NCI-H69 (cell line): Measurements from ENCODE around the gene MGP.

ENCODE experiments used
- DNase-seq: peaks from one replicate; lab custom pipeline; 2025; lab: John Stamatoyannopoulos, UW

The MGP gene

DNA sequence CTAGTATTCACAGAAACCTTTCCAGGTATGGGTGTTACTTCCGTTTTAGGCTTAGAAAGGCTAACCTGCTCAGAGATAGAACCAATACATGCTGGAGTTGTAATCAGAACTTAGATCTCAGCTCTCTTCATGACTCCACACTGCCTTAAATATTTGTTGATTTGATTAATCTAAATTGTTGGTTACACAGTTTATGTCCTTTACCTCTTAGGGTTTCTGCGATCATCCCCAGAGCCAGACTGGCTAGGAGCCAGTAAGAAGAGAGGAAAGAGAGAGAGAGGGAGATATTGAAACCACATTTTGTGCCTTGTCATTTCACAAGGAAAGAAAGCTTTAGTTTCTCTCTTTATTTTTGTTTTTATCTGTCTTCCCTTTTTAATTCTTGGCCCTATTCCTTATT is 16.8 kb upstream of the MGP start:
- DNase-seq = no peak

GRCh38 chr12:14901228-14901562 is 15.5 kb upstream of the MGP start:
- DNase-seq = no peak

- DNase-seq = no peak
Observed at GRCh38 chr12:14900521-14901227, 15.0 kb upstream of the MGP start.

GRCh38 chr12:14896521-14897169 is 11.0 kb upstream of the MGP start:
- DNase-seq = peak; percentile 4

GRCh38 chr12:14893506-14894250 is 8.0 kb upstream of the MGP start:
- no peak for DNase-seq

- peak; percentile 2 for DNase-seq
Observed at GRCh38 chr12:14892726-14893505, 7.3 kb upstream of the MGP start.

DNA sequence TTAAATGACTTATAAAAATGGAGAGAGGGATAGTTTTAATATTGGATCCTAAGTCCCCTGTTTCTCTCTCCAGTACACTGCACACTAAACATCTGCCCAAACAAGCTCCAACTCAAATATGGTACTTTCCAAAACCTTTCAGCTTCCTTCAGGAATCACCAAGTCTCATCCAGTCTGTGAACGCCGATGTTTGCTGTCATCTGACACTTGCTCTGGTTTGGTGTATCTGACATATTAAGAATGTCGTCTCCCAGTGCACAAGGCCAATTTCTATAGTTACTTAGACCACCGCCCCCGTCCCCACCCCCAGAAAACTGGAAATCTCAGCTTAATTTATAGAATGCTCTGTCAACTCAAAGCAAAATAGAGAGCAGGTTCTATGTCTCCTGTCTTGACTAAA is 5.0 kb upstream of the MGP start:
- no peak for DNase-seq

- DNase-seq = peak; percentile 40
Observed at GRCh38 chr12:14886271-14886670, 617 bp upstream of the MGP start.

DNA sequence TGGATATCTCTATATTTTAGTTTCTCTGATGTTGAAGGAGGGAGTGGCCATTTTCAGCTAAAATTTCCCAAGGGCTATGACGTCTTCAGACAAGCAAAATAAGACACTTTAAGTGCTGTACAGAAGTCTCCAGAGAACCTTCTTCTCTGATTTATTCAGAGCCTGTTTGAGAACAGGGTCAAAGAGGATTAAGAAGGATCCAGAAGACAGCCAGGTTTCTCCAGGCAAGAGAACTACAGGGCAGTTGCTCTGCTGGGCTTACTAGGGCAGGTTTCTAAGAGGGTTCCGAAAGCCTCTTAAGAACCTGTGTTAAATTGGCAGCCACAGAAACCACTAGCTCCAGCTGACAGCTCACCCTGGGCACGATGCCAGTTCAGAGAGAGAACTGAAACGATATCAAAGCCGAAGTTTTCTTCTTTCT is 1.2 kb downstream of the MGP start:
- peak; percentile 56 for DNase-seq

- DNase-seq = peak; percentile 5
Observed at GRCh38 chr12:14883686-14884085, 2.0 kb downstream of the MGP start.

DNA sequence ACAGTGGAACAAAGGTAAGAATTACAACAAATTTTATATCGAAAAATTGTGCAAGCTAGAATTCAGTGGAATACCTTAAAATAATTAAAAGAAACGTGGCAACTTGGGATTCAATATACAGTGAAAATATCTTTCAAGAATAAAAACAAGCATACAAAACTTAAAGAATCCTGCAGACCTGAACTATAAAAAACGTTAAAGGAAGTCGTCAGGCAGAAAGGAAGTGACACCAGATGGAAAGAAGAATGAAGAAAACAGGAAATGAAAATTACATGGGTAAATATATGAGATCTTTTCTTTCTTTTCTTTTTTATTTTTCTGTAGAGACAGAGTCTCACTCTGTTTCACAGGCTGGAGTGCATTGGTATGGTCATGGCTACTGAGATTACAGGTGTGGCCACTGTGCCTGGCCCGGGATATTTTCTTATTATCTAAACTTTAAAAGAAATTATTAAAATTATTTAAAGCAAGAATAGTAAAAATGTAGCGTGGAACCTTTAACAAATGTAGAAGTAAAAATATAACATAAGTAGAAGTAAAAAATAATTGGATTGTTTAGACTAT is 4.7 kb downstream of the MGP start:
- no peak for DNase-seq

GRCh38 chr12:14879222-14879933 is 6.3 kb downstream of the MGP start:
- DNase-seq = no peak

DNA sequence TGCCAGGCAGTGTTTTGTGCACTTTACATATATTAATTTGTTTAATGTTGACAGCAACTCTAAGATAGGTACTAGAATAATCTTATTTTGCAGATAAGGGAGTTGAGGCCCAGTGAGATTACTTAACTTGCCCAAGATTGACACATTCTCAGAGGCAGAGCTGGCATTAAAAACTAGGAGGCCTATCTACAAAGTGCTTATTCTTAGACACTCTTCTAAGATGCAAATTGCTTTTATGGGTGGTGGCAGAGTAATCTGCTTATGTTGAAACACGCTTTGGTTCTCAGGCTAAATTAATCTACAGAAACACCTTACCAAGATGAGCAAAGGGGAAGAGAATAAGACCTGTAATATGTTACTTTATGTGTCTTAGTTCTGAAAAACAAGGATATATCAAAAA is 7.2 kb downstream of the MGP start:
- no peak for DNase-seq

GRCh38 chr12:14876833-14877232 is 8.8 kb downstream of the MGP start:
- DNase-seq = no peak

DNA sequence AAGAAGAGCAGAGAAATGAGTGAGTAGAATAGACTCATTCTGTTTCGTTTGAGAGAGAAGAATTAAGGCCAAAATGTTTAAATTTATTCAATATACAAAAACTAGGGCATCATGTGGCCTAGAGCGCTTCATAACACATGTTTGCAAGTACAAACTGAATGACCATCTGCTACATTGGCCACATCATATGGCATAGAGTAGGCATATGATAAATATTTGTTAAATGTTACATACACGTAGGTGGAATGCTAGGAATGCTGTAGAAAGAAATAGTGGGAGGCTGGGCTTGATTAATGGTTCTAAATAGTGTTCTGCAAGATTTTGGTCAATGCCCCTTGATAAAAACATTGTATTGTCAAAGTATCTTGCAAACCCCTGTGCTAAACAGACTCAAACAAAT is 10.8 kb downstream of the MGP start:
- DNase-seq = no peak

GRCh38 chr12:14873440-14874185 is 12.0 kb downstream of the MGP start:
- no peak for DNase-seq

- DNase-seq = no peak
Observed at GRCh38 chr12:14871886-14872285, 13.8 kb downstream of the MGP start.

DNA sequence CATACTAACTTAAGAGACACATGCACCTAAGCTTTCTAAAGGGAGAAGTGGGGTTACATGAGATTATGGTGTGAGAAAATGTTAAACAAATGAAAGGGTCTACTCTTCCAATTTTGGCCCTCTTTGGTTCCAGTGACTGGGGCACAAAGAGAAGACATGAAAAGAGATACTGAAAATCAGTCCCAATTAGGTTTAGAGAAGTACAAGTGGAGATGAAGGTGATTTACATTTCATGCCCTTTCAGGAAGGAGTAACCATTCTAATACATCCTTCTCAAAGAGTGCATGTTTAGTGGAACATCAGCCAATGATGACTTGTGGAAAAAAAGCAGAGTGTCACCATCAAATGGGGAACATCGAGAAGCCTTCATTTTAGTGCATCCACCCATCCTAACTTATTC is 14.4 kb downstream of the MGP start:
- DNase-seq = no peak

- no peak for DNase-seq
Observed at GRCh38 chr12:14868916-14869506, 16.6 kb downstream of the MGP start.

DNA sequence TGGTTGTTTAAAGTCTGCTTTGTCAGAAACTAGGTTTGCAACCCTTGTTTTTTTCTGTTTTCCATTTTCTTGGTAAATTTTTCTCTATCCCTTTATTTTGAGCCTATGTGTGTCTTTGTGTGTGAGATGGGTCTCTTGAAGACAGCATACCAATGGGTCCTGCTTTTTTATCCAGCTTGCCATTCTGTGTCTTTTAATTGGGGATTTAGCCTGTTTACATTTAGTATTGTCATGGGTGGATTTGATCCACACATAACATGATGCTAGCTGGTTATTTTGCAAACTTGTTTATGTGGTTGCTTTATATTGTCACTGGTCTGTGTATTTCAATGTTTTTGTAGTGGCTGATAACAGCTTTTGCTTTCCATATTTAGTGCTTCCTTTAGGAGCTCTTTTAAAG is 25.2 kb downstream of the MGP start:
- DNase-seq = no peak
